Stimulated activated CD8-positive, alpha-beta memory T cell treated with anti-CD3 and anti-CD28 coated beads, Interleukin-4, amount 100 ng/mL, for 48 hours (primary cell): ENCODE data around the gene PDLIM5.

Experiments used
- DNase-seq: peaks from one replicate; pipeline ENCODE4 v3.0.0-alpha.2; 2020

PDLIM5 gene

DNA sequence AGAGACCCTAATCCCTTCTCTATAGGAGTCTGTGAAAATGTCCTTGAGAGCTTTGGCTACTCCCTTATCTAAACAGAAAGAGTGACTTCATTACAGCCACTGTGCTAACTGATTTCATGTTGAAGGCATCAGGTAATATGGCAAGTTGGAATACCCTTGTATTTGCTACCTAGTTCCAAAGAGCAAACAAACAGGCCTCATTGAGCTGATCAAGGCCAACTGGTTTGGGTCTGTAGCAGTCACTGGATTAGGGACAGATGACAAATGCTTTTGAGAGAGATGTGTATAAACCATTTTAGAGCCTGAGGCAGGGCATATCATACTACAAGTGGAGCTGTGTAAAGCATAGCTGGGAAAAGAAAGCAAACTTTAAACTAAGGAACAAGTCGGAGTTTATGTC is 22.9 kb upstream of the PDLIM5 start:
- DNase-seq: no peak

DNA sequence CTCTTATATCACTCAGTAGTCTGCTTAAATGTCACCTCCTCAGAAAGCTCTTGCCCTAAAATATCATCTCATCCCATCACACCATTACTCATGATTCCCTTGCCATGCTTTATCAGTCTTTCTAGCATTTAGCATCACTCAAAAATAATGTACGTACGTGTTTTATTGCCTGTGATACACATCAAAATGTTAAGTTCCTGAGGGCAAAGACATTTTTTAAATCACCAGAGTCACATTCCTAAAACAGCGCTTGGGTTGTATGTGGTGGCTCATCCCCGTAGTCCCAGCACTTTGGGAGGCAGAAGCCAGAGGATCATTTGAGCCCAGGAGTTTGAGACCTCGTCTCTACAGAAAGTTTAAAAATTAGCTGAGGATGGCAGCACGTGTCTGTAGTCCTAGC is 21.3 kb upstream of the PDLIM5 start:
- no peak for DNase-seq

DNA sequence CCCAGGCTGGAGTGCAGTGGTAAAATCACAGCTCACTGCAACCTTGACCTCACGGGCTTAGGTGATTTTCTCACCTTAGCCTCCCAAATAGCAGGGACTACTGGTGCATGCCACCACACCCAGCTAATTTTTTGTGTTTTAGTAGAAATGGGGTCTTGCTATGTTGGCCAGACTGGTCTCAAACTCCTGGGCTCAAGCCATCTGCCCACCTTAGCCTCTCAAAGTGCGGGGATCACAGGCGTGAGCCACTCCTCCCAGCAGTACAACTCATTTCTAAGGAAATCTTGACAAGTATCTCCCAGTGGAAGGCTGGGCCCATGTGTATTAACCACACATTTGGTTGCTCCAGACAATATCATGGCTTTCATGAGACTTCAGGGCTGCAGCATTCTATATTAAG is 20.4 kb upstream of the PDLIM5 start:
- no peak for DNase-seq

DNA sequence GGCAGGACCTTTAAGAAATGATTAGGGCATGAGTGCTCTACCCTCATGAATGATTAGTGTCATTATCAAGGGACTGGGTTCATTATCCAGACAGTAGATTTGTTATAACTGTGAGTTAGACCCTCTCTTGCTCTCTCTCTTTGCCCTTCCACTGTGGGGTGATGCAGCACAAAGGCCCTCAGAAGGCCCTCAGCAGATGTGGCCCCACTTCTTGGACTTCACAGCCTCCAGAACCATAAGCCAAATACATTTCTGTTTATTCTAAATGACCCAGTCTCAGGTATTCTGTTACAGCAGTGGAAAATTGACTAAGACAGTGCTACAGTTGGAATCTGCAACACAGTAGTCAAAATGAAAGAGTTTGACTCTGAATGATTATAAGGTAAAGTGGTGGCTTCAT is 17.2 kb upstream of the PDLIM5 start:
- no peak for DNase-seq

DNA sequence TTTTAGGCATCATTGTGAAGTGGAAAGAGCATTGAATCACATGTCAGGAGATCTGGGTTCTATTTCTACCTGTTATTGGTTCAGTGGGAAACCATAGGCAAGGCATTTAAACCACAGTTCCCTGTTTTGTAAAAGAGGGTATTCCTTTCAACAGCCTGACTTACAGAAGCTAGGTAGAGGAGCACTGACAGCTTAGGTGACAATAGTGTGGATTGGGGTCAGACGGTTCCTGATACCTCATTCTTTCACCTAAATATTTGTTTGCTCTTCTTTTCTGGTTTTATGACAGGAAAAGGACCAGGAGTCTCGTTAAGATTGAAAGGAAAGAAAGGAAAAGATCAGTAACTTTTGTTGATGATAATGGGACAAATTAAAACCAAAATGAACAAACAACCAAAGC is 15.9 kb upstream of the PDLIM5 start:
- DNase-seq: no peak

DNA sequence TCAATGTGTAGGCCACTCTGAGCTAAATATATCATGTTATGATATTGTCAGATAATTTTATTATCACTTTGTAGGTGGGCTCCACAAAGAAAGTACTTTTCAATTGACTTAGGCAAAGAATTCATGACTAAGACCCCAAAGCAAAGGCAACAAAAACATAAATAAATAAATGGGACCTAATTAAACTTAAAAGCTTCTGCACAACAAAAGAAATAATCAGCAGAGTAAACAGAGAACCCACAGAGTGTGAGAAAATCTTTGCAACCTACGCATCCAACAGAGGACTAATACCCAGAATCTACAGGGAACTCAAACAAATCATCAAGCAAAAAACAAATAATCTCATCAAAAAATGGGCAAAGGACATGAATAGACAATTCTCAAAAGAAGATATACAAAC is 15.2 kb upstream of the PDLIM5 start:
- no peak for DNase-seq

DNA sequence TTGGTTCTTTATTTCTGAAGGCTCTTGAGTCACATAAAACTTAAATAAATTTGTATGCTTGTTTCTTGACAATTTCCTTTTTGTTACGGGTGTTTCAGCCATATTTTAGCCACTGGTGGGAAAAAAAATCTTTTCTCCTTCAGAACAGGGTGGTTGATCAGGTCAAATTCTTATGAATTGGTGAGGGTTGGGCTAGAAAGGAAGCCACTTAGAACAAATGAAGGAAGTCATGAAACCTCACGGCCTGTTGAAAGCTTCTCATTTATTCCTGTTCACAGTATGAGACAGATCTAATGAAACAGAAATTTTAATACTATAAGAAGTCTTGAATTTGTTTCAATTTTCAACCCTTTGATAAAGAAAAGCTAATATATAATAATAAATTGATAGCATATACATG is 12.1 kb upstream of the PDLIM5 start:
- no peak for DNase-seq

DNA sequence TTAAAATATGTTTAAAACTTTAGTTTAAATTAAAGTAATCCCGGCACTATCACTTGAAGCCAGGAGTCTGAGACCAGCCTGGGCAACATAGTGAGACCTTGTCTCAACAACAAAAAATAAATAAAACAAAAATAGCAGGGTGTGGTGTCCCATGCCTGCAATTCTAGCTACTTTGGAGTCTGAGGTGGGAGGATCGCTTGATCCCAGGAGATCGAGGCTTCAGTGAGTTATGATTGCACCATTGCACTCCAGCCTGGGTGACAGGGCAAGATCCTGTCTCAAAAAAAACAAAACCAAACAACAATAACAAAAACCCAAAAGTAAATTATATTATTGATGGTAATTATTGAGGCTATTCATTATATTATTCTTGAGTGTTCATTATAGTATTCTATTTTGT is 9.9 kb upstream of the PDLIM5 start:
- no peak for DNase-seq

DNA sequence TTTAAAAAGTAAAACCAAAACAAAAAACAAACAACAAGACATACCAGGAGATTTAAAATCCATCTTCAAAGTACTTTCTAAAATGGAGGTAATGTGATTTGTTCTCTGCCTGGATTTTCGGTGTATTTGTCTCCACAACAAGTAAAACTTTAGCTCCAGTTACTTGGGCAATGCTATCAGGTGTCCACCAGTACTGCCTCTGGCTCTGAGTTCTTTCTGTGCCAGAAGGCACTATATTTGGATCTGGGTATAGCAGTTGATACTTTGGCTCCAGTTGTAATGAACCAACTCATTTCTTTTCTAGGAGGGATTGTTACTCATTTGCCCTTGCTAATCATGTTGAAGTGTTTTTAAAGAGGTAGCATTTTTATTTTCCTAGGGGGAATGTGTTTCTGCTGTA is 9.5 kb upstream of the PDLIM5 start:
- DNase-seq: no peak

DNA sequence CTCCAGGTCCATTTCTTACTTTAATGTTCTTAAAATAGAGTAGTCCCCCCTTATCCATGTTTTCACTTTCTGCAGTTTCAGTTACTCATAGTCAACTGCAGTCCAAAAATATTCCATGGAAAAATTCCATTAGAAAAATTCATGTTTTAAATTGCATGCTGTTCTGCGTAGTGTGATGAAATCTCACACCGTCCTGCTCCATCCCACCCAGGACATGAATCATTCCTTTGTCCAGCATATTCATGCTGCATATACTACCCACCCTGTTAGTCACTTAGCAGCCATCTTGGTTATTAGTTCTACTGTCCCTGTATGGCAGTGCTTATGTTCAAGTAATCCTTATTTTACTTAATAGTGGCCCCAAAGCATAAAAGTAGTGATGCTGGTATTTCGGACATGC is 5.4 kb upstream of the PDLIM5 start:
- no peak for DNase-seq

DNA sequence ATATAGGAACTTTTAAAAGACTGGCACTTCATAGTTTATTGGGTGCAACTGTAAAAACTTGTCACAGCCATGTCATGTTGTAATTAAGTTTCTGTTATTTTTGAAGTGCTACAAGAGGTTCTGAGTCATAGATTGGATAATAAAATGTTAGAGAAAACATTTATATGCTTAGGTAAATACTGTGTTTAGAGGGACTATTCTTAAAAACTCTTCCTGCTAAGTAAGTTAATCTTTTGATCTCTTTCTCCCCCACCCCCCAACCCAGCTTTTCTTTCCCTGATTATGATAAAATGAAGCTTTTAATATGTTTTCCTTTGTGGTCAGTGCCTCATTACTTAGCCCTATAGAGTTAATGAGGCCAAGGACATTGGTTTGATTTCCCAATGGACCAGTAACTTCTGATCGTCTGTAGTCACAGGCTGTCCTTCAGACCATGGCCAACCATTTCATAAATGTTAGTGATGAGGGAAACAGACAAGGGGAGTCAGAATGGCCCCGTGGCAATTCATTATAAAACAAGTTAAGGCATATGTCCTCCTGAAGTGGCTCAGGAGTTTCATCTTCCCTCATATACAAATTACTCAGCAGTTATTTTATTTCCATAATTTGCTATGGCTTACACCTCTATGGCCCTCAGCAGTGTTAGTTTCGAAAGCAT is 3.9 kb upstream of the PDLIM5 start:
- DNase-seq: no peak

DNA sequence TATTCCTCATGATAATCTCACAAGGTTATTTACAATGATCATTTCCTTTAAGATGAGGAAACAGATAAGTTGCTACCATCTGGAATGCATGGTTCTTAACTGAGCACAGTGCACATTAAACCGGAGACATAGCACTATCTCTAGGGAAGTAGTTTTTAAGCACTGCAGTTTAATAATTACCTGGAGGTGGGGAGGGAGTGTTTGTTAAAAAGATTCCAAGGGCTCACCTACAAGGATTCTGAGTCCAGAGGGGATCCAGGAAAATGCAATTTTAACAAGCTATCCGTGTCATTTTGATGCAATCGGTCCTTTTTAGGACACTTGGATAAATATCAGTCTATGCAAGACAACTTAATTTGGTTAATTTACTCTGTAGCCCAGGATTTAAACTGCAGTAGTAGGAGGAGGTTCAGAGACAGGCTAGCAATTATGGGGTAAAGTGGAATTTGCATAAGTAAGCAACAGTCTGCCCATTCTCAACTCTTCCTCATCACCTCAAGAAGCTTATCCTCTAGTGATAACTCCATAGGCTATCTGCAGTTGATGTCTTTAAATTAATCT is 2.8 kb upstream of the PDLIM5 start:
- no peak for DNase-seq

DNA sequence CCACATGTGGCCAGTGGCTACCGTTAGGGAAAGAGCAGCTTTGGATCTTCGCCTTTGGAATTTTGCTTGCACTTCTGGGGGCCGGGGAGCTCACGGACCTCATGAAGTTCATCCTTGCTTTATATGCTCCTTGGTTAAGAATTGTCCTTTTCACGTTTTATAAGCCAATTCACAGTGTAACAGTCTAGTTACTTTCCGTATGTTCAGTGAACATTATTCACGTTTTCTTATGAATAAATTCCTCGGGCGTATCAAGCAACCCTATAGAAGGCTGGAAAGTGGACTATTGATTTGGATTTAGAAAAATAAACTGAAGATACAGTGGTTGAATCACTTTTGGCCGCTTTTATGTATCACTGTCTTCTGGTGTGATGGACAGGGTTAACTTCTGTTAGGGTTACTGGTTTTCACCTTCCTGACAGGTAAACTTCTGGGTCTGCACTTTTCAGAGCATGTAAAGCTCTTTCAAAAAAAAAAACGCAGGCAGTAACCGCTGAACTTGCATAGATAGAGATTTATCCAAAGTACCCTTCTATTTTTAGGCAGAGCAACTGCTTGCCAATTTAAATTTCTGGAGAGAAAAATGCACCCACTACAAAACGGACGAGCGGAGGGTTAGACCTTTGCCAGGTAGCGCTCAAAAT is 569 bp upstream of the PDLIM5 start:
- no peak for DNase-seq

DNA sequence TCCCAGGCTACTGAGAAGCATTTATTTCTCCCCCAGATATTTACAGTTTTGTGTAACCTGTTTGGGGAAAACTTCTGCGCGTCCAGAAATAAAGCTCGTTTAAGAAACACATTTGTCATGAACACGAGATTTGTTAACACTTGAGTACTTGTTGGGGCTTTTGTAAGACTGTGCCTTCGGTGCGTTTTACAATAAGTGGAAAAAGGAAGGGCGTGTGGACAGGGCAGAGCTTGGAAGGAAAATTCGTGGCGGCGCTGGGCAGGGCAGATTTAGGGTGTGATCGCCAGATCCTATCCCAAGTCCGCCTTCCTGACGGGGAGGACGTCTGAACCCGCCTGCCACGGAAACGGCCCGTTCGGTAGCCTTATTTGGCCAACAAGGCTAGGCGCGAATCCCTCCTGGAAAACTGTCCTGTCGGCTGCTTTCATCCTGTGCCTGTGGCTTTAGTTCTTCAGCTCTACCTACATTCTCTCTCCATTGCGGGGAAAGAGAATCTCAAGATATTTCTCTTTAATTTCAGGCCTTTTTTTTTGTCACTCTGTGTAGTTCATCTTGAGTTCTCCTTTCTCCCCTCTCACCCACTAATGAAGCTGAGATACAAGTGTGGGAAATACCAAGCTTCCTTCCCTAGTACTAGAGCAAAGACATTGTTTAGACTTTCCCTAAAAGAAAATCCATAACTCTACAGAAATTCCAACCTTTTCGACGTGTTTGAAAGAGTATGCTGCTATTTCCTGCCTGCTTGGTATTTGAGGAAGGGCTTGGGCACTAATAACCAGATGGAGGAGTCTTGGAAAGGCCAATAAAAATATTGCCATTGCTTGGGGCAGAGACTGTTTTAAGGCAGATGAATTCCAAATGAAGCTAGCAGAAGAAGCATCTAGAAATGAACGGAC is 982 bp downstream of the PDLIM5 start:
- DNase-seq: peak; percentile 41

DNA sequence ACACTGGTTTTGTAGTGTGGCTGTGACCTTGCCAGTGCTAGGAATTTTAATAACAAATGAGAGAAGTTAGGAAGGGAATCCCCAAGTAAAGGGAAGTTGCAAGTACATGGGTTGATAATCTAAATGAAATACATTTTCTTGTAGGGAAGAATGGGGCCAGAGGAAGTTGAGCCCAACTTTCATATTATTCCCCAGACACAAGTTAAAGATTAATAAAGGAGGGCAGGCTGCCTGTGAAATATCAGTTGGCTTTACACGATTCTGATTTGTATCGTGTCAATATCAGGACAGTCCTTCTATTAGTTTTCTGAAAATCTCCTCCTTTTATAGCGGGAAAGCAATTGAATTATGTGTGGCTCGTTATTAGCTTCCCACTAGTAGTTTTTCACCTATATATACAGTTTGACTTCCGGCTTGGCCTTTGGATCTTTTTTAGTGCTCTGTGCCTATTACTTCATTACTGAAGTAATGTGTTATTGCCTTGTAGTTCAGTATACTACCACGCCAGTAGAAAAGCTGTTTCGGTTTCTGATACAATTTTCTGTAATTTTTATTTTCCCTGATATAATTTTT is 1.7 kb downstream of the PDLIM5 start:
- no peak for DNase-seq

DNA sequence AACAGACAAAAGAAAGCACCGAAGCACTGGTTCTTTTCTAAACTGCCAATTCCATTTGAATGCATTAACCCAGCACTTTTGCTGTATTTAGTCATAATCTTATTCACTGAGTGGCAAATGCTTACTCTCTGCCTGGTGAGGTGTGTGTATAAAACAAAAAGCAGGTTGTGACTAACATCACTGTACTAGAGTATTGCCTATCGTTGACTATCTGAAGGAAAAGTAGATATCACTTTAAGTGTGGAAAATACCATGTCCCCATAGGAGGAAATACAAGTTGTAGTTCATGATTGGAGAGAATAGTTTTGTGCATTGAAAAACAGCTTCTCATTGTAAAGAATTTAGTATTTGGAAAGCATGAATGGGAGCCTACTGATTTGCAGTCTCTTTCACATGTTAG is 2.7 kb downstream of the PDLIM5 start:
- no peak for DNase-seq

DNA sequence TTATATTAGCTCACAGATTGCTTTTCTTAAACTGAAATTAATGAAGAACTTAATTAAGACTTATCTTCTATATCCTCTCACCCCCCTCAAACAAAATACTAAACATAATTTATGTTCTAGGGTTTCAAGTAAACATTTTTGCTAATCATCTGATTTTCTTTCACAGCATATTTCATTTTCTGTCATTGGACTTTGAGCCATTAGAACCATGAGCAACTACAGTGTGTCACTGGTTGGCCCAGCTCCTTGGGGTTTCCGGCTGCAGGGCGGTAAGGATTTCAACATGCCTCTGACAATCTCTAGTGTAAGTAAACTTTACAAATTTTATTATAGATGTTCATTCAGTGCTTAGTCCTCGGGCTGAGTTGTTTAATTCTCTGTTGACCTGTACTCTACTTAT is 3.3 kb downstream of the PDLIM5 start:
- DNase-seq: no peak

DNA sequence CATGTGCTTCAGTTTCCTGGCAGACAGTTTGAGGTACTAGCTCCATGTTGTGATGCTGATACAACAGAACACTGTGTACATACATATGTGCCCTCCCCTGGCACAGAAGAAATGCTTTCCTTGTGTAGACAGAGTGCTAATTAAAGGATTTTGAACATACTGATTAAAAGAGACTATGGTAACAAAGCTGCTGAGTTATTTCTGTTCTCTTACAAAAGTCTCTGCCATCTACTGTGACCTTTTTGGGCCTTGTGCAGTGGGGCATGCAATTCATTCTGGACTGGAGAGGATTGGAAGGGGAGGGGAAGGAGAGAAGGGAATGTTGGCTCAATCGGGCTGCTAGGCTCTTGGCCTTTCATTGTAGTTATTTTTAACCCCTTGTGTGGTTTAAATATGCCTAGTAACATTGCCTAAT is 6.0 kb downstream of the PDLIM5 start:
- no peak for DNase-seq

DNA sequence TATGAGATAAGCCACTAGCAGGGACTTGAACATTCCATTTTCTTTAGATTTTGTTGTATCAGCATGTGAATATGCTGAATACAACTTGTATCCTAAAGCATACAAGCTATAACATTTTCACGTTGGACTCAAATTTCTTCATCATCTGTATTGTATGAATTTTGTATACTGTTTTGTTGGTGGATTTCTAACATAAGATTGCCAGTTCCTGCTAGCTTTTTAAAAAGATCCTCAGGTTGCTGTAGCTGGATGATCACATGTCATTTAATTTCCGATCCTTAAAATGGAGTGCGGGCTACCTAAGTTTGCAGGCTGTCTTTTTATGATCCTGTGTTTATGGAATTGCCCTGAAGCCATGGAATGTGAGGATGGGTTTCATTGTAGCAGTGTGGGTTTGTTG is 6.9 kb downstream of the PDLIM5 start:
- DNase-seq: no peak

DNA sequence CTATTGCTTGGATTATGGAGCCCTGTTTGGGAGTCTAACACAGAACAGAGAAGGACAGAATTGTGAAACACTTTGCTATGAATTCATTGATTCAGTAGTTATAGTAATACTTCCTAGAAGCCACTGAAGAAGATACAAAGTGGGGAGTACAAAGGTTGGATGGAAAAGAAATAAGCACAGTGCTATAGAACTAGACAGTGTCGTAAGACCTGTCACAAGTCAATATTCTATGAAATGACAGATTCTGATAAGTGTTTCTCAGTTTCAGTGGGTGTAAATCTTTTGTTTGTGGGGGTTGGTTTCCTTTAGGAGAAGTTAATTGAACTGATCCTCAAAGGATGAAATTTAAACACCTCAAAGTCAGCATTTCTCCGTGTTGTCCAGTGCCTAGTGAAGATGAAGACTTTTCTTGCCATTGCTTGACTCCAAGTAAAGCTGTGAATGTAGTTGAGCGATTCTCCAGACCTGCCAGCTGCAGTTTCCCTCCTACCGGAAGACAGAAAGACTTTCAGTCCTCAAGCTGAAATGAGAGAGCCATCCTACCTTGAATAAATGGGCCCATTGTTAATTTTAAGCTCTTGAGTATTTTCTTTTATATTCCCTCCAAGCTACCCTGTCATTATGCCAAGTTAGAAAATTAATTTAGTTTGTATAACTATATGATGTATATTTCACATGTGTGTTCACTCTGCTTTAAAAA is 7.9 kb downstream of the PDLIM5 start:
- no peak for DNase-seq

DNA sequence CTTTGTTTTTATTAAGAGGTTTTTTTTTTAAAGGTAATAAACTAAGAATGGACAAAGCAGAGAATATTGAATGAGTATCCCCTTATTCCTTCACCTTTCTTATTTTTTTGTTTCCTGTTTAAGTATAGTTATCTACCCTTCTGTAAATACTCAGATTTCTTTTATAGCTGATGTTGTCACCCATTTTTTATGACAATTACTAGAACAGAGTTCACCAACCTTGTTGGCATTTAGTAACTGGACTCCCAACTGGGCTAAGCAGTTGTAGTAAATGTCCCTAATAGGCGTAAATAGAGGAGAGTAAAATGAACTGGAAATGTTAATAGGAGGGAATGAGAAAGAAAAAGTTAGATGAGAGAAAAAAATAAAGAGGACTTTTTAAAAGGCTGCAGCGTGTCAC is 9.8 kb downstream of the PDLIM5 start:
- DNase-seq: no peak

DNA sequence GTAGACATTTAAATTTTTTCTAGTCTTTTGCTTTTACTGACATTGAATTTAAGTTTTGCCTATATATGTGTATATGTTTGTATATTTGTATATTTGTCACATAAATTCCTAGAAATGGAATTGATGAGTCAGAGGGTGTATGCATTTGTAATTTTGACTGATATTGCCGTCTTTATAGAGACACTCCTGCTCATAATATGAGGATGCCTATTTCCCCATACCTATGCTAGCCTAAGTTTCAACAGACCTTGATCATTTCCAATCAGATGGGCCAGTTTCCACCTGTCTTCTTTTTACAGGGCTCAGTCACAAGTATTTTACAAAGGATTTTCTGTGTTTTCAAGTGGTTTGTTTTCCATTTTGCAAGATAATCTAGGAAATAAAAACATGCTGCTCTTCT is 10.8 kb downstream of the PDLIM5 start:
- DNase-seq: no peak

DNA sequence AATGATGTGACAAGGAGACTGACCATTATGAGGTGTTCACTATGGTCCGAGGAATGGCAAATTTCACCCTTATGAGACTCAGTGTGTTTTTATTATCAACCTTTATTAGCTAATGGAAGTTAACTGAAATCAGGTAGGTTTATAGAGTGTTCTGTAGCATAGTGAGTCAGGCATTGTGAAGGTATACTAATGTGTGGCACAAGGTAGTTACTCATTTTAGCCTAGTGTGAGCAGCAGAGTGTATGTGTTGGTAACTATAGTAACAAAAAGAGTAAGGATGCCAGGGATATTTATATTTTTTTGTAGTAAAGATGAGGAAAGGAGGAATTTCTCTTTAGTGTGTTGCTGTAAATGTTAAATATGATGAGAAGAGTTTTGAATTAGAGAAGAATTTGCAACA is 12.0 kb downstream of the PDLIM5 start:
- no peak for DNase-seq
